Vagina (tissue), 2 donors: Measurements from ENCODE around the gene IP6K2. TPM values are rescaled to one million over a fixed set of nuclear protein-coding genes. Genes with fewer than 3 reads are reported as not detected.
A peak's percentile ranks its signal among the peaks of the same experiment; 100 is the strongest.
"Not testable (repeated sequence)": the region's sequence is repeated elsewhere in the genome, so short reads cannot be mapped to it uniquely, and the experiment has no call there.

Source experiments
- DNase-seq, 2 donors: peaks; one replicate each; pipeline ENCODE4 v3.0.0-alpha.2; 2017; ENCODE audit errors: extremely low spot score in 2 of 2
- H3K27ac ChIP-seq: fragments of 200-600 bp; sonication (generic); one replicate; pipeline ENCODE4 v1.5.1; 2019
- H3K27me3 ChIP-seq: fragments of 200-600 bp; sonication (generic); one replicate; pipeline ENCODE4 v1.5.1; 2019
- H3K36me3 ChIP-seq, 2 donors: fragments of 200-600 bp; sonication (generic); one replicate each; pipeline ENCODE4 v1.5.1; 2017 to 2019
- H3K4me1 ChIP-seq: fragments of 200-600 bp; sonication (generic); one replicate; pipeline ENCODE4 v1.5.1; 2019
- H3K4me3 ChIP-seq, 2 donors: fragments of 200-600 bp; sonication (generic); 1 replicate in 1 of 2; 2 replicates in 1 of 2; pipeline ENCODE4 v1.5.1; 2016 to 2019
- H3K9me3 ChIP-seq: fragments of 200-600 bp; sonication (generic); one replicate; pipeline ENCODE4 v1.5.1; 2019
- POLR2A ChIP-seq, 2 donors: fragments of 450-650 bp; IDR thresholded peaks; one replicate each; pipeline ENCODE4 v1.6.1; 2017; ENCODE audit warnings: antibody characterized with exemption in 2 of 2, mild to moderate bottlenecking in 2 of 2, moderate library complexity in 2 of 2
- POLR2AphosphoS5 ChIP-seq, 2 donors: sonication (generic); formaldehyde crosslinking; IDR thresholded peaks; one replicate each; pipeline ENCODE4 v1.9.0; 2017; ENCODE audit warnings: antibody characterized with exemption in 2 of 2, mild to moderate bottlenecking in 2 of 2, low read depth in 1 of 2; ENCODE audit not compliant: insufficient read depth in 1 of 2
- intact Hi-C: fragments of 100-400 bp; cut with DNase I; formaldehyde crosslinking; loops from one replicate; pipeline ENCODE4 v1.15.1; 2023
- total RNA-seq: library from RNA; depleted of rRNA; stranded (reverse); fragments of >200 nt; gene quantifications from one replicate; pipeline ENCODE4 v1.2.3, GENCODE V29; 2016
- TF ChIP-seq, protein P1 (sequence below), 3 experiments: fragments of 450-650 bp in 2 of 3; fragments of 200-600 bp in 1 of 3; sonication (generic) in 1 of 3; IDR thresholded peaks; one replicate each; pipeline ENCODE4 v1.5.1; 2017 to 2019; ENCODE audit warnings: antibody characterized with exemption in 3 of 3, mild to moderate bottlenecking in 2 of 3, moderate library complexity in 2 of 3

IP6K2 gene
- total RNA-seq, 1 donor from 2014 or later: 119 TPM

GRCh38 chr3:48738144-48738536 is 21.1 kb upstream of the IP6K2 start:
- no peaks in the 10 kb centered on the region for H3K9me3 ChIP-seq
- no peaks in the 10 kb centered on the region for H3K27me3 ChIP-seq
- TF ChIP-seq, protein P1, sequence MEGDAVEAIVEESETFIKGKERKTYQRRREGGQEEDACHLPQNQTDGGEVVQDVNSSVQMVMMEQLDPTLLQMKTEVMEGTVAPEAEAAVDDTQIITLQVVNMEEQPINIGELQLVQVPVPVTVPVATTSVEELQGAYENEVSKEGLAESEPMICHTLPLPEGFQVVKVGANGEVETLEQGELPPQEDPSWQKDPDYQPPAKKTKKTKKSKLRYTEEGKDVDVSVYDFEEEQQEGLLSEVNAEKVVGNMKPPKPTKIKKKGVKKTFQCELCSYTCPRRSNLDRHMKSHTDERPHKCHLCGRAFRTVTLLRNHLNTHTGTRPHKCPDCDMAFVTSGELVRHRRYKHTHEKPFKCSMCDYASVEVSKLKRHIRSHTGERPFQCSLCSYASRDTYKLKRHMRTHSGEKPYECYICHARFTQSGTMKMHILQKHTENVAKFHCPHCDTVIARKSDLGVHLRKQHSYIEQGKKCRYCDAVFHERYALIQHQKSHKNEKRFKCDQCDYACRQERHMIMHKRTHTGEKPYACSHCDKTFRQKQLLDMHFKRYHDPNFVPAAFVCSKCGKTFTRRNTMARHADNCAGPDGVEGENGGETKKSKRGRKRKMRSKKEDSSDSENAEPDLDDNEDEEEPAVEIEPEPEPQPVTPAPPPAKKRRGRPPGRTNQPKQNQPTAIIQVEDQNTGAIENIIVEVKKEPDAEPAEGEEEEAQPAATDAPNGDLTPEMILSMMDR (IDR thresholded peaks at IDR 0.05): no peak
- TF ChIP-seq POLR2AphosphoS5 (IDR thresholded peaks at IDR 0.05; ENCODE audit: insufficient read depth in 1 of 2, low read depth in 1 of 2): peak in 1 of 2 donors; percentile 27
- TF ChIP-seq POLR2A (IDR thresholded peaks at IDR 0.05): no peak
- DNase-seq: no peak
- H3K27ac ChIP-seq: peak overlapping the region; percentile 64
- H3K4me3 ChIP-seq: no peak overlapping the region
- no peaks in the 10 kb centered on the region for H3K36me3 ChIP-seq
- intact Hi-C loops: loop anchor here (2.0 kb wide), 1 partner anchor 15 kb away; no protein-coding TSS in a partner anchor
- H3K4me1 ChIP-seq: peaks cover 56% of the 10 kb centered on the region

- peak overlapping the region; percentile 6 for H3K27ac ChIP-seq
- H3K4me3 ChIP-seq, H3K27me3 ChIP-seq, intact Hi-C loops, H3K36me3 ChIP-seq, H3K9me3 ChIP-seq, DNase-seq: not testable (repeated sequence)
- peak in 1 of 2 donors; percentile 49 for TF ChIP-seq POLR2AphosphoS5 (IDR thresholded peaks at IDR 0.05; ENCODE audit: insufficient read depth in 1 of 2, low read depth in 1 of 2)
- H3K4me1 ChIP-seq: peaks cover 45% of the 10 kb centered on the region
These were observed 18.2 kb upstream of the IP6K2 start for GRCh38 chr3:48735075-48735767.

GRCh38 chr3:48734541-48734940 is 17.5 kb upstream of the IP6K2 start:
- H3K27ac ChIP-seq, intact Hi-C loops, H3K36me3 ChIP-seq, H3K9me3 ChIP-seq, DNase-seq, H3K27me3 ChIP-seq: not testable (repeated sequence)
- H3K4me3 ChIP-seq: peak overlapping the region in 1 of 2 donors; percentile 16
- H3K4me1 ChIP-seq: peaks cover 39% of the 10 kb centered on the region

DNA sequence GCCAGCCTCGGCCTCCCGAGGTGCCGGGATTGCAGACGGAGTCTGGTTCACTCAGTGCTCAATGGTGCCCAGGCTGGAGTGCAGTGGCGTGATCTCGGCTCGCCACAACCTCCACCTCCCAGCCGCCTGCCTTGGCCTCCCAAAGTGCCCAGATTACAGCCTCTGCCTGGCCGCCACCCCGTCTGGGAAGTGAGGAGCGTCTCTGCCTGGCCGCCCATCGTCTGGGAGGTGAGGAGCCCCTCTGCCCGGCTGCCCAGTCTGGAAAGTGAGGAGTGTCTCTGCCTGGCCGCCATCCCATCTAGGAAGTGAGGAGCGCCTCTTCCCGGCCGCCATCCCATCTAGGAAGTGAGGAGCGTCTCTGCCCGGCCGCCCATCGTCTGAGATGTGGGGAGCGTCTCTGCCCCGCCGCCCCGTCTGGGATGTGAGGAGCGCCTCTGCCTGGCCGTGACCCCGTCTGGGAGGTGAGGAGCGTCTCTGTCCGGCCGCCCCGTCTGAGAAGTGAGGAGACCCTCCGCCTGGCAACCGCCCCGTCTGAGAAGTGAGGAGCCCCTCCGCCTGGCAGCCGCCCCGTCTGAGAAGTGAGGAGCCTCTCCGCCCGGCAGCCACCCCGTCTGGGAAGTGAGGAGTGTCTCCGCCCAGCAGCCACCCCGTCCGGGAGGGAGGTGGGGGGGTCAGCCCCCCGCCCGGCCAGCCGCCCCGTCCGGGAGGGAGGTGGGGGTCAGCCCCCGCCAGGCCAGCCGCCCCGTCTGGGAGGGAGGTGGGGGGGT is 16.9 kb upstream of the IP6K2 start:
- H3K9me3 ChIP-seq, H3K4me3 ChIP-seq, DNase-seq, H3K27ac ChIP-seq, intact Hi-C loops, H3K36me3 ChIP-seq, H3K27me3 ChIP-seq: not testable (repeated sequence)
- H3K4me1 ChIP-seq: peaks cover 33% of the 10 kb centered on the region

GRCh38 chr3:48727511-48727910 is 10.5 kb upstream of the IP6K2 start:
- DNase-seq: no peak
- Histone ChIP-seq H3K36me3 (no peaks in the 10 kb centered on the region), H3K27me3 (no peaks in the 10 kb centered on the region), H3K27ac (no peak overlapping the region), H3K4me1 (no peaks in the 10 kb centered on the region), H3K9me3 (no peaks in the 10 kb centered on the region), H3K4me3 (no peak overlapping the region)
- TF ChIP-seq, protein P1 (IDR thresholded peaks at IDR 0.05): no peak
- no peak for TF ChIP-seq POLR2A (IDR thresholded peaks at IDR 0.05)
- no peak for TF ChIP-seq POLR2AphosphoS5 (IDR thresholded peaks at IDR 0.05; ENCODE audit: insufficient read depth in 1 of 2, low read depth in 1 of 2)
- intact Hi-C loops: no loop called here

DNA sequence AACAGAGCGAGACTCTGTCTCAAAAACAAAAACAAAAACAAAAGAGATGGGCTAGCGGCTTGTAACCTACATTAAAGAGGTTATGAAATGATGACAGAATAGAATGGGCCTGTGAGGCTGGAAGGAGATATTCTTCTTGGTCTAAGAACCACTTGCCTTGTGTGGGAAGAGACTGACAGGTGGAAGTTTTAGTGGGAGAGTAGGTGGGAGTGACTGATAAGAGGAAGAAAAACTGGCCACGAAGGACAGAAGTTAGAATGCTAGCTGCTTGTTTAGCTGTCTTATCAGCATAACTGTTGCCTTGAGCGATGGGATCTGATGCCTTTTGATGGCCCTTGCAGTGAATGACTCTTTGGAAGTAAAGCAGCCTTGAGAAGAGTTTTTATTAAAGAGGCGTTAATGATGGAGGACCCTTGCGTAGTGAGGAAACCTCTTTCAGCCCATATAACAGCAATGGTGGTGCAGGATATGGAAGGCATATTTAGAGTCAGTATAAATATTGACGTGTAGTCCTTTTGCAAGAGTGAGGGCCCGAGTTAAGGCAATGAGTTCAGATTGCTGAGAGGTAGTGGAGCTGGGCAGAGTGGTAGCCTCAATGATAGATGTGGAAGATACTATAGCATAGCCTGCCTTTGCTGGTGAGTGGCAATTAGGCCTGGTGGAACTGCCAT is 8.3 kb upstream of the IP6K2 start:
- DNase-seq, H3K27me3 ChIP-seq, H3K9me3 ChIP-seq, intact Hi-C loops, H3K27ac ChIP-seq, H3K4me3 ChIP-seq, H3K4me1 ChIP-seq, H3K36me3 ChIP-seq: not testable (repeated sequence)

GRCh38 chr3:48723725-48724124 is 6.7 kb upstream of the IP6K2 start:
- no peaks in the 10 kb centered on the region for H3K27me3 ChIP-seq
- intact Hi-C loops: no loop called here
- H3K36me3 ChIP-seq: no peaks in the 10 kb centered on the region
- H3K4me1 ChIP-seq: no peaks in the 10 kb centered on the region
- no peak overlapping the region for H3K4me3 ChIP-seq
- H3K27ac ChIP-seq: no peak overlapping the region
- TF ChIP-seq POLR2A (IDR thresholded peaks at IDR 0.05): no peak
- TF ChIP-seq, protein P1 (IDR thresholded peaks at IDR 0.05): no peak
- no peak for TF ChIP-seq POLR2AphosphoS5 (IDR thresholded peaks at IDR 0.05; ENCODE audit: insufficient read depth in 1 of 2, low read depth in 1 of 2)
- no peaks in the 10 kb centered on the region for H3K9me3 ChIP-seq
- no peak for DNase-seq

GRCh38 chr3:48723293-48723692 is 6.3 kb upstream of the IP6K2 start:
- DNase-seq, intact Hi-C loops, H3K9me3 ChIP-seq, H3K27ac ChIP-seq, H3K27me3 ChIP-seq, H3K4me1 ChIP-seq, H3K4me3 ChIP-seq, H3K36me3 ChIP-seq: not testable (repeated sequence)
